ENCODE results near the gene AIFM2.

The AIFM2 gene

GRCh38 chr10:70098271-70098670 is 34.4 kb downstream of the AIFM2 start:
- Histone ChIP-seq H3K9me3 (ENCODE audit: severe bottlenecking) (no peaks in the 10 kb centered on the region), H3K27ac (ENCODE audit: poor library complexity, severe bottlenecking) (no peak overlapping the region), H3K4me1 (ENCODE audit: insufficient read depth, poor library complexity, severe bottlenecking) (no peaks in the 10 kb centered on the region), H3K4me3 (ENCODE audit: severe bottlenecking) (no peak overlapping the region), H3K36me3 (ENCODE audit: low read depth) (peaks cover 37% of the 10 kb centered on the region), H3K27me3 (ENCODE audit: insufficient read depth, poor library complexity, severe bottlenecking) (no peaks in the 10 kb centered on the region)
- ATAC-seq (ENCODE audit: low read depth): no peak
- no peak for DNase-seq (ENCODE audit: low spot score)
- TF ChIP-seq, protein P1, sequence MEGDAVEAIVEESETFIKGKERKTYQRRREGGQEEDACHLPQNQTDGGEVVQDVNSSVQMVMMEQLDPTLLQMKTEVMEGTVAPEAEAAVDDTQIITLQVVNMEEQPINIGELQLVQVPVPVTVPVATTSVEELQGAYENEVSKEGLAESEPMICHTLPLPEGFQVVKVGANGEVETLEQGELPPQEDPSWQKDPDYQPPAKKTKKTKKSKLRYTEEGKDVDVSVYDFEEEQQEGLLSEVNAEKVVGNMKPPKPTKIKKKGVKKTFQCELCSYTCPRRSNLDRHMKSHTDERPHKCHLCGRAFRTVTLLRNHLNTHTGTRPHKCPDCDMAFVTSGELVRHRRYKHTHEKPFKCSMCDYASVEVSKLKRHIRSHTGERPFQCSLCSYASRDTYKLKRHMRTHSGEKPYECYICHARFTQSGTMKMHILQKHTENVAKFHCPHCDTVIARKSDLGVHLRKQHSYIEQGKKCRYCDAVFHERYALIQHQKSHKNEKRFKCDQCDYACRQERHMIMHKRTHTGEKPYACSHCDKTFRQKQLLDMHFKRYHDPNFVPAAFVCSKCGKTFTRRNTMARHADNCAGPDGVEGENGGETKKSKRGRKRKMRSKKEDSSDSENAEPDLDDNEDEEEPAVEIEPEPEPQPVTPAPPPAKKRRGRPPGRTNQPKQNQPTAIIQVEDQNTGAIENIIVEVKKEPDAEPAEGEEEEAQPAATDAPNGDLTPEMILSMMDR (IDR thresholded peaks at IDR 0.05; ENCODE audit: poor library complexity, severe bottlenecking): no peak

- TF ChIP-seq, protein P1 (IDR thresholded peaks at IDR 0.05; ENCODE audit: poor library complexity, severe bottlenecking): no peak
- no peaks in the 10 kb centered on the region for H3K4me1 ChIP-seq (ENCODE audit: insufficient read depth, poor library complexity, severe bottlenecking)
- no peak for DNase-seq (ENCODE audit: low spot score)
- H3K36me3 ChIP-seq (ENCODE audit: low read depth): peaks cover 42% of the 10 kb centered on the region
- H3K27ac ChIP-seq (ENCODE audit: poor library complexity, severe bottlenecking): no peak overlapping the region
- ATAC-seq (ENCODE audit: low read depth): no peak
- no peak overlapping the region for H3K4me3 ChIP-seq (ENCODE audit: severe bottlenecking)
- H3K9me3 ChIP-seq (ENCODE audit: severe bottlenecking): no peaks in the 10 kb centered on the region
- H3K27me3 ChIP-seq (ENCODE audit: insufficient read depth, poor library complexity, severe bottlenecking): no peaks in the 10 kb centered on the region
Measured at GRCh38 chr10:70097459-70097858, 35.2 kb downstream of the AIFM2 start.

DNA sequence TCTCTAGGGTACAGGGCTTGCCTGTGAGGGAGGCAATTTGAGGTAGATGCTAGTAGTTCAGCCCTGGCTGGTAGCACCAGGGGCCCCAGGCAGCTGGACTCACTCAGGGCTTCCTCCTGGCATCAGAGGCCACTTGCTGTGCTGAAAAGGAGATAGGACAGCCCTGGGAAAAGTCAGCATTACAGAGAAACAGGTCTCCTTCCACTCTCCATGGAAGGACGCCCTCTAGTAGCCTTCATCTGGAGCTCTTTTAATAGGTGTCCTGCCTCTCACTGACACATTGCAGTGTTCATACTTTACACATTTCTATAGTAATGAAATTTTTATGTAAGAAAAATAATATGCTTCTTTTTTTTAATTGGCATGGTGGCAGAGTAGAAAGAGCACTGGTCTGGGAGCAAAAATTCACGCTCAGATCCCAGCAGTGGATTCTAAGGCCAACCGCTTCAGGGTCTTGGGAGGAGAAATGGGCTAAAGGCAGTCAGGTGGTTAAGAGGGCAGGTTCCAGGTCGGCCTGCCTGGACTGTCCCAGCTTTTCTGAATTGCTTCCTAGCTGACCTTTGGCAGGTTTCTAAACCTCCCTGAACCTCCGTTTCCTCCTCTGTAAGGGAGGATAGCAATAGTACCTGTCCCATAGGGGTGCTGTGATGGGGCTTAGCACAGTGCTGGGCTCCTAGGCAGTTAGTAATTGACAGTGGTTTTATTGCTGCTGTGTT is 35.8 kb downstream of the AIFM2 start:
- H3K4me1 ChIP-seq (ENCODE audit: insufficient read depth, poor library complexity, severe bottlenecking): no peaks in the 10 kb centered on the region
- DNase-seq (ENCODE audit: low spot score): no peak
- no peak overlapping the region for H3K27ac ChIP-seq (ENCODE audit: poor library complexity, severe bottlenecking)
- no peaks in the 10 kb centered on the region for H3K27me3 ChIP-seq (ENCODE audit: insufficient read depth, poor library complexity, severe bottlenecking)
- ATAC-seq (ENCODE audit: low read depth): no peak
- no peaks in the 10 kb centered on the region for H3K9me3 ChIP-seq (ENCODE audit: severe bottlenecking)
- H3K36me3 ChIP-seq (ENCODE audit: low read depth): peaks cover 43% of the 10 kb centered on the region
- TF ChIP-seq, protein P1 (IDR thresholded peaks at IDR 0.05; ENCODE audit: poor library complexity, severe bottlenecking): no peak
- H3K4me3 ChIP-seq (ENCODE audit: severe bottlenecking): no peak overlapping the region

DNA sequence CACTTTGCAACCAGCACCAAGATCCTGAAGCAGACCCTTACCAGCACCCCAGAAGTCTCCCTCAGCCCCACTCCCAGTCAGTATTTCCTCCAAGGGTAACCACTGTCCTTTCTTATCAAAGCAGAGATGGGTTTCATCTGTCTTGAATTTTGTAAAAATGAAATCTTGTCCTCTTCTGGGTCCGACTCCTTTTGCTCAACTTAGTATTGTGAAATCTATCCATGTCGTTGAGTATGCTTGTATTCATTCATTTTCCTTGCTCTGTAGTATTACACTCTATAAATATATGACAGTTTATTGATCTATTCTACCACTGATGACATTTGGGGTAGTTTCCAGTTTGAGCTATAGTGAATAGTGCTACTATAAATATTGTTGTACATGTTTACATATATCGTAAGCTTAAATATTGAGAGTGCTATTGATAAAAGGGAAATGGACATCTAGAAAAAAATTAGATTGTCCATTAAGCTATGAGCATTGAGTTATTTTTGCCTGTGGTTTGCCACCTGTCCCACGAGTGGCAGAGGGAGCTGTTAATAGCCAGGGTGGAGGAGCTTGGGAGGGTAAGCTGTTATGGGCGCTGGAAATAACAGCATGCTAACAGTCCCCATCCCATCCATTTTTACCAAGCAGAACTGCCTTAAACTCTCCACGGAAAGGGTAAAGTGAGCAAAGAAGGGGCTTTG is 36.5 kb downstream of the AIFM2 start:
- TF ChIP-seq, protein P1 (IDR thresholded peaks at IDR 0.05; ENCODE audit: poor library complexity, severe bottlenecking): no peak
- Histone ChIP-seq H3K36me3 (ENCODE audit: low read depth) (peaks cover 38% of the 10 kb centered on the region), H3K9me3 (ENCODE audit: severe bottlenecking) (no peaks in the 10 kb centered on the region), H3K27me3 (ENCODE audit: insufficient read depth, poor library complexity, severe bottlenecking) (no peaks in the 10 kb centered on the region), H3K4me1 (ENCODE audit: insufficient read depth, poor library complexity, severe bottlenecking) (no peaks in the 10 kb centered on the region), H3K27ac (ENCODE audit: poor library complexity, severe bottlenecking) (no peak overlapping the region), H3K4me3 (ENCODE audit: severe bottlenecking) (no peak overlapping the region)
- ATAC-seq (ENCODE audit: low read depth) (no peak), DNase-seq (ENCODE audit: low spot score) (no peak)

DNA sequence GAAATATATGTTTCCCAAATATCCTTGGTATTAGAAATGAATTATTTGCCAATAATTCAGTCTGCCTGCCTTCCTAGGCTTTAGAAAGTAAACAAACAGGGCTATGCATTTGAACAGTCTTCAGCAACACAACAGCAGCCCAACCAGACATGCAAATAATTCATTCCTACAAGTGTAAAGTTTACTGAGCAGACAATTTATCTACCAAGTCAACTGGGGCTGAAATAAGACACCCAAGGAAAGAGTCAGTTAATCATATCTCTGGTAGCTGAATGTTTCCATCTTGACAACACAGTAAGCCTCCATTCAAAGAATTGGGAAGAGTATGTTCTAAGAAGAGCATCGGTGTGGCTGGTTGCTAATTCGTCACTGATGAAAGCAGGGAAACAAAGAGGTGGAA is 38.4 kb downstream of the AIFM2 start:
- Histone ChIP-seq H3K4me1 (ENCODE audit: insufficient read depth, poor library complexity, severe bottlenecking) (no peaks in the 10 kb centered on the region), H3K27me3 (ENCODE audit: insufficient read depth, poor library complexity, severe bottlenecking) (no peaks in the 10 kb centered on the region), H3K4me3 (ENCODE audit: severe bottlenecking) (no peak overlapping the region), H3K27ac (ENCODE audit: poor library complexity, severe bottlenecking) (no peak overlapping the region), H3K36me3 (ENCODE audit: low read depth) (peaks cover 34% of the 10 kb centered on the region), H3K9me3 (ENCODE audit: severe bottlenecking) (no peaks in the 10 kb centered on the region)
- ATAC-seq (ENCODE audit: low read depth): no peak
- TF ChIP-seq, protein P1 (IDR thresholded peaks at IDR 0.05; ENCODE audit: poor library complexity, severe bottlenecking): no peak
- no peak for DNase-seq (ENCODE audit: low spot score)
